ENCODE measurements around the gene EFNA1. TPM values are rescaled to one million over a fixed set of nuclear protein-coding genes. Genes with fewer than 3 reads are reported as not detected.
A peak's percentile ranks its signal among the peaks of the same experiment; 100 is the strongest.

EFNA1 gene
- total RNA-seq, 1 experiment from 2014 or later: 1.0 TPM

DNA sequence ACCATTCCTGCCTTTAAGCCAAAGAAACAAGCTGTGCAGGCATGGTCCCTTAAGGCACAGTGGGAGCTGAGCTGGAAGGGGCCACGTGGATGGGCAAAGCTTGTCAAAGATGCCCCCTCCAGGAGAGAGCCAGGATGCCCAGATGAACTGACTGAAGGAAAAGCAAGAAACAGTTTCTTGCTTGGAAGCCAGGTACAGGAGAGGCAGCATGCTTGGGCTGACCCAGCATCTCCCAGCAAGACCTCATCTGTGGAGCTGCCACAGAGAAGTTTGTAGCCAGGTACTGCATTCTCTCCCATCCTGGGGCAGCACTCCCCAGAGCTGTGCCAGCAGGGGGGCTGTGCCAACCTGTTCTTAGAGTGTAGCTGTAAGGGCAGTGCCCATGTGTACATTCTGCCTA lies 6.6 kb downstream of the EFNA1 start:
- H3K27me3 ChIP-seq (replicated peaks; ENCODE audit: insufficient read depth, low read depth, low read length, poor library complexity): no peaks in the 10 kb centered on the region
- BruUV-seq (replicated peaks): no TSS peak
- H3K4me3 ChIP-seq (ENCODE audit: low read depth, low read length, poor library complexity, severe bottlenecking): peak overlapping the region; percentile 79
- H3K27ac ChIP-seq (ENCODE audit: low read depth, low read length, poor library complexity, severe bottlenecking): no peak overlapping the region
- no peak for DNase-seq (ENCODE audit: low spot score)
- H3K4me1 ChIP-seq (ENCODE audit: insufficient read depth, low read length, poor library complexity, severe bottlenecking): peaks cover 22% of the 10 kb centered on the region
- H3K36me3 ChIP-seq (ENCODE audit: insufficient read depth, low read length, poor library complexity, severe bottlenecking): no peaks in the 10 kb centered on the region
- intact Hi-C loops (cut with micrococcal nuclease; ENCODE audit: unreplicated experiment): no loop called here
- POLR2A ChIA-PET (ENCODE audit: low non-redundant PET): no interaction called here
- TF ChIP-seq EZH2 (IDR thresholded peaks at IDR 0.05; ENCODE audit: borderline replicate concordance, low read depth, low read length, poor library complexity, severe bottlenecking): no peak
- TF ChIP-seq, protein P1, sequence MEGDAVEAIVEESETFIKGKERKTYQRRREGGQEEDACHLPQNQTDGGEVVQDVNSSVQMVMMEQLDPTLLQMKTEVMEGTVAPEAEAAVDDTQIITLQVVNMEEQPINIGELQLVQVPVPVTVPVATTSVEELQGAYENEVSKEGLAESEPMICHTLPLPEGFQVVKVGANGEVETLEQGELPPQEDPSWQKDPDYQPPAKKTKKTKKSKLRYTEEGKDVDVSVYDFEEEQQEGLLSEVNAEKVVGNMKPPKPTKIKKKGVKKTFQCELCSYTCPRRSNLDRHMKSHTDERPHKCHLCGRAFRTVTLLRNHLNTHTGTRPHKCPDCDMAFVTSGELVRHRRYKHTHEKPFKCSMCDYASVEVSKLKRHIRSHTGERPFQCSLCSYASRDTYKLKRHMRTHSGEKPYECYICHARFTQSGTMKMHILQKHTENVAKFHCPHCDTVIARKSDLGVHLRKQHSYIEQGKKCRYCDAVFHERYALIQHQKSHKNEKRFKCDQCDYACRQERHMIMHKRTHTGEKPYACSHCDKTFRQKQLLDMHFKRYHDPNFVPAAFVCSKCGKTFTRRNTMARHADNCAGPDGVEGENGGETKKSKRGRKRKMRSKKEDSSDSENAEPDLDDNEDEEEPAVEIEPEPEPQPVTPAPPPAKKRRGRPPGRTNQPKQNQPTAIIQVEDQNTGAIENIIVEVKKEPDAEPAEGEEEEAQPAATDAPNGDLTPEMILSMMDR (conservative IDR thresholded peaks at IDR 0.05; ENCODE audit: low read depth, low read length): no peak
- H3K9me3 ChIP-seq (ENCODE audit: low read depth, low read length, poor library complexity, severe bottlenecking): no peaks in the 10 kb centered on the region
- CTCF ChIA-PET: no interaction called here

DNA sequence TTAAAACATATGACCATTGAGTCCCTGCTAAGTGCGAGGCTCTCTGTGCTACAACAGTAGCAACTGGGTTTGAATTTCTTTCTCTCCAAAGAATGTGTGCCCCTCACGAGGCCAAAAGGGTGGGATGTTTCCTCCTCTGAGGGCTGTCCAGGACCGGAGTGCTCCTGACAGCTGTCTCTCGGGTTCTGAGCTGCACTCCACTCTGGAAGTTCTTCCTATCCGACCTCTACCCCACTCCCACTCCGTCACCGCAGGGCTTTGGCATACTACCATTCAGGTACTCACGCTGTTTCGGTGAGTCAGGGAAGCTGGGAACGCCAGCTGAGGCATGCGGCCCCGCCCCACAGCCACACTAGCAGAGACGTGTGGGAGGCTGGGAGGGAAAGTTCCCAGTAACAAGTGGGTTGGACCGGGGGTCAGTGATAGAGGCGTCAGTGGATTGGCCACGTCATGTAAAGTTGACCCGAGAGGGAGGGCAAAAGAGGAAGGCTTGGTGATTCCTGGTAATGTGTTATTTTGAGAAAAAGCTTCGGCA lies 7.3 kb downstream of the EFNA1 start:
- no peaks in the 10 kb centered on the region for H3K9me3 ChIP-seq (ENCODE audit: low read depth, low read length, poor library complexity, severe bottlenecking)
- BruUV-seq (replicated peaks): TSS peak; percentile 44
- POLR2A ChIA-PET (ENCODE audit: low non-redundant PET): no interaction called here
- no peak for TF ChIP-seq EZH2 (IDR thresholded peaks at IDR 0.05; ENCODE audit: borderline replicate concordance, low read depth, low read length, poor library complexity, severe bottlenecking)
- TF ChIP-seq, protein P1 (conservative IDR thresholded peaks at IDR 0.05; ENCODE audit: low read depth, low read length): no peak
- intact Hi-C loops (cut with micrococcal nuclease; ENCODE audit: unreplicated experiment): no loop called here
- H3K27me3 ChIP-seq (replicated peaks; ENCODE audit: insufficient read depth, low read depth, low read length, poor library complexity): no peaks in the 10 kb centered on the region
- DNase-seq (ENCODE audit: low spot score): peak; percentile 68
- H3K27ac ChIP-seq (ENCODE audit: low read depth, low read length, poor library complexity, severe bottlenecking): peak overlapping the region; percentile 88
- peak overlapping the region; percentile 79 for H3K4me3 ChIP-seq (ENCODE audit: low read depth, low read length, poor library complexity, severe bottlenecking)
- H3K36me3 ChIP-seq (ENCODE audit: insufficient read depth, low read length, poor library complexity, severe bottlenecking): no peaks in the 10 kb centered on the region
- peaks cover 21% of the 10 kb centered on the region for H3K4me1 ChIP-seq (ENCODE audit: insufficient read depth, low read length, poor library complexity, severe bottlenecking)
- CTCF ChIA-PET: interaction anchor here (1.0 kb wide), 1 partner anchor 50 kb away, joined by 3 read pairs; no protein-coding TSS in a partner anchor

DNA sequence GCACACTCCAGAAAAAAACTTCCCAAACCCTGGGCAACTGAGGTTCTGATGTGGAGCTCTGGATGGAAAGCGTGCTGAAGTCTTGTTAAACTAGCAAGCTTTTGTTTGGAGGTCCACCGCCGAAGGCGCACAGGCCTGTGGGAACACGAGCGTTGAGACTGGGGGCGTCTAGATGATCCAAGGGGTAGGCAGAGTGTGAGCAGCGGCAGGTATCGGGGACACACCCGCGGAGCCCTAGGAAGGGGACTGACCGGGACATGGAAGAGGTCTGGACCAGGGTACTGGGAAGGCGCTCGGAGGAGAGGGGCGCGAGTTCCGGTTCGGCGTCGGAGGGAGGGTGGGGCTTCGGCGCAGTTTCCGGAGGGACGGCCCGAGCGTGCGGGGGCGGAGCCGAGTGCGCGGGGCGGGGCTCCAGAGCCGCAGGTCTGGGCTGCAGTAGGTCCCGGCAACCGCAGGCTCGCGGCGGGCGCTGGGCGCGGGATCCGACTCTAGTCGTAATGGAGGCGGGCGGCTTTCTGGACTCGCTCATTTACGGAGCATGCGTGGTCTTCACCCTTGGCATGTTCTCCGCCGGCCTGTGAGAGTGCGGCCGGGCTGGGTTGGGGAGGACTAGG lies 7.8 kb downstream of the EFNA1 start, which contains the start of gene SLC50A1:
SLC50A1 (plus strand) TSS at position 438 of the 614 bp plus-strand sequence; CDS start at position 498, 60 bp downstream.
- no TSS peak for BruUV-seq (replicated peaks)
- peak within 1 kb of the TSS; percentile 88 for H3K27ac ChIP-seq (ENCODE audit: low read depth, low read length, poor library complexity, severe bottlenecking)
- no peaks in the 10 kb centered on the region for H3K9me3 ChIP-seq (ENCODE audit: low read depth, low read length, poor library complexity, severe bottlenecking)

More for the DNA sequence above, 7.8 kb downstream of the EFNA1 start, which contains the start of gene SLC50A1:
- peak within 1 kb of the TSS; percentile 79 for H3K4me3 ChIP-seq (ENCODE audit: low read depth, low read length, poor library complexity, severe bottlenecking)
- H3K4me1 ChIP-seq (ENCODE audit: insufficient read depth, low read length, poor library complexity, severe bottlenecking): peaks cover 19% of the 10 kb centered on the region
- H3K36me3 ChIP-seq (ENCODE audit: insufficient read depth, low read length, poor library complexity, severe bottlenecking): no peaks in the 10 kb centered on the region
- CTCF ChIA-PET: interaction anchor here (1.0 kb wide), 1 partner anchor 51 kb away, joined by 3 read pairs; no protein-coding TSS in a partner anchor
- POLR2A ChIA-PET (ENCODE audit: low non-redundant PET): no interaction called here
- TF ChIP-seq, protein P1 (conservative IDR thresholded peaks at IDR 0.05; ENCODE audit: low read depth, low read length): no peak
- no peak for TF ChIP-seq EZH2 (IDR thresholded peaks at IDR 0.05; ENCODE audit: borderline replicate concordance, low read depth, low read length, poor library complexity, severe bottlenecking)
- peak; percentile 96 for DNase-seq (ENCODE audit: low spot score)
- no peaks in the 10 kb centered on the region for H3K27me3 ChIP-seq (replicated peaks; ENCODE audit: insufficient read depth, low read depth, low read length, poor library complexity)
- intact Hi-C loops (cut with micrococcal nuclease; ENCODE audit: unreplicated experiment): no loop called here
